GM12892 (cell line): ENCODE results near the gene FBXO9.
A peak's percentile ranks its signal among the peaks of the same experiment; 100 is the strongest.

Experiments used
- POLR2A ChIP-seq: IDR thresholded peaks from 2 replicates; pipeline ENCODE4 v1.6.1; 2011; ENCODE audit warnings: low read depth, low read length, control low read depth
- TAF1 ChIP-seq: IDR thresholded peaks from 2 replicates; pipeline ENCODE4 v1.6.1; 2011; ENCODE audit warnings: low read depth, mild to moderate bottlenecking, control low read depth, low read length, borderline replicate concordance

DNA sequence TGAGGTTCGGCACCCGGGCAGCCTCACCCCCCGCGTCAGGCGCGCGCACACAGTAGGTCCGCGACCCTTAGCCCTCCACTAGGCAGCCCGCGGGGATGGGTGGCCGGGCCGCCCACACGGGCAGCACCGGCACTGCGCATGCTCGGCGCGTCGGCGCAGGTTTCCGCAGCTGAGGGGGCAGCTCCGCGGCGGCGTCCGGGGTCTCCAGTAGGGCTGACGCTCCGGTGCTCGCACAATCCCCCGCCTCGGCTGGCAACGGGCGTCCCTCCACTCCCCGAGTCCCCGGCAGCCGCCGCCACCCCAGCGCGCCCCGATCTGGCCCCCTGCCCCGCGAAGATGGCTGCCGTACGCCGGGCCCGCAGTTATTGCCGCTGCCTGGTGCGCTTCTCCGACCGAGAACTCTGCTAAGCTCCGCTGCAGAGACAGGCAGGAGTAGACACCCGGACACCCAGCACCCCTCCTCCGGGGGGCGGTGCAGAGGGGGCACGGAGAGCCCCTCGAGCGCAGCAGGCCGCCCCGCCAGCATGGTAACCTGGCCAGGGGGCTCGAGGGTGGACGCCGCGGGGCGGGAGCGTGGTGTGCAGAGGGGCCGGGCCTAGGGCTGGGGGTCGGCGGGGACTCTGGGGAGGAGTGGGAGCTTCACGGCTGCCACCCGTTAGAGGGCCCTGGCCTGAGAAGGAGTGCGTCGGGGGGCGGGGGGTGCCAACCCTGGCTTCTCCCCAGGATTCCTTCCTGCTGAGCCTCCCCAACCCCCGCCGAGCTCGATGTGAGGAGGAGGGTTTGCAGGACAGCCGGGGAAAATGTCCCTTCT lies at the start of gene FBXO9:
- TF ChIP-seq POLR2A: peak; percentile 65; the same call in 1 of the 2 replicates
- TF ChIP-seq TAF1: no peak
